ENCODE measurements around the gene STXBP1. TPM values are rescaled to one million over a fixed set of nuclear protein-coding genes. Genes with fewer than 3 reads are reported as not detected.

Gene STXBP1
- total RNA-seq, 1 donor from 2014 or later: 44.5 TPM

DNA sequence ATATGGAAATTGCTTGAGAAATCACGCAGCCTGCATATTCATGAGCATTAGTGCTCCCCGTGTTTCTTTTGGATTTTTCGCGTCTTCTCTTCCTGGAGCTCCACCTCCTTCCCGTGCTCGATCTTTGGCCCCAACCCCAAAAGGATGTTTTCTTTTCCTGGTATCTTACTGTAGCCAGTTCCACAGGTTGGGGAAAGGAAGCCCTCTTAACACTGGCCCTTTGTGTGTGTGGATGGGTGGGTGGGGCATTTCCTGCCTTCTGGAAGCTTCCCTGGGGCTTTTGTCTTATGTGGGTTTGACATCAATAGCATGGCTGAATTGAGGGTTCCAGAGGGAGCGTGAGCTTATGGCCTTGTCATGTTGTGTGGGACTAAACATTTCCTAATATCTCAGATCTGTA is 21.9 kb downstream of the STXBP1 start:
- no peak overlapping the region for H3K4me3 Mint-ChIP-seq (ENCODE audit: low read depth)

GRCh38 chr9:127634698-127635097 is 22.6 kb downstream of the STXBP1 start:
- Mint-ChIP-seq H3K27ac (no peak overlapping the region), H3K4me1 (ENCODE audit: low read depth) (peaks cover 7% of the 10 kb centered on the region)
- DNase-seq (ENCODE audit: low spot score): no peak

More for the DNA sequence above, 21.9 kb downstream of the STXBP1 start:
- peaks cover 11% of the 10 kb centered on the region for H3K4me1 Mint-ChIP-seq (ENCODE audit: low read depth)
- no peaks in the 10 kb centered on the region for H3K27me3 Mint-ChIP-seq (ENCODE audit: low read depth)
- no peaks in the 10 kb centered on the region for H3K36me3 Mint-ChIP-seq (ENCODE audit: low read depth)
- no peak overlapping the region for H3K27ac Mint-ChIP-seq
- intact Hi-C loops (cut with micrococcal nuclease): no loop called here
- no peak for DNase-seq (ENCODE audit: low spot score)
- H3K9me3 Mint-ChIP-seq: no peaks in the 10 kb centered on the region

DNA sequence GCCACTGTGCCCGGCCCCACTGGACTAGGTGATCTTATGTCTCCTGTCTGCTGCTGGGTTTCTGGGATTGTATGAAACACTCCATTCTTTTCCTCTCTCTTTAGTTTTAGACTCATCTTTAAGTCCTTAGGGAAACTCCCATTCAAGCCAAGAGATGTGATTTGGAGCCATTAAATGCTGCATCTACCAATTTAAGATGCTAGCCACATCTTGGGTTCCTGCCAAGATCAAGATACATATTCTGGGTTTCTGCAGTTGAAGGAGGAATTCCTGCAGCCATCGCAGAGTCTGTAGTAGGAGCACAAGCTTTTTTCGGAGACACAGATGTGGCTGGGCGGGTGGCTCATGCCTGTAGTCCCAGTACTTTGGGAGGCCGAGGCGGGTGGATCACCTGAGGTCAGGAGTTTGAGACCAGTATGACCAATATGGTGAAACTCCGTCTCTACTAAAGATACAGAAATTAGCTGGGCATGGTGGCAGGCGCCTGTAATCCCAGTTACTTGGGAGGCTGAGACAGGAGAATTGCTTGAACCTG is 23.2 kb downstream of the STXBP1 start:
- DNase-seq (ENCODE audit: low spot score): no peak
- Mint-ChIP-seq H3K4me1 (ENCODE audit: low read depth) (peaks cover 7% of the 10 kb centered on the region), H3K4me3 (ENCODE audit: low read depth) (no peak overlapping the region), H3K36me3 (ENCODE audit: low read depth) (no peaks in the 10 kb centered on the region), H3K9me3 (no peaks in the 10 kb centered on the region), H3K27me3 (ENCODE audit: low read depth) (no peaks in the 10 kb centered on the region), H3K27ac (no peak overlapping the region)
- intact Hi-C loops (cut with micrococcal nuclease): no loop called here

More at GRCh38 chr9:127634698-127635097, 22.6 kb downstream of the STXBP1 start:
- H3K27me3 Mint-ChIP-seq (ENCODE audit: low read depth): no peaks in the 10 kb centered on the region
- H3K9me3 Mint-ChIP-seq: no peaks in the 10 kb centered on the region
- H3K4me3 Mint-ChIP-seq (ENCODE audit: low read depth): no peak overlapping the region
- intact Hi-C loops (cut with micrococcal nuclease): no loop called here
- no peaks in the 10 kb centered on the region for H3K36me3 Mint-ChIP-seq (ENCODE audit: low read depth)

DNA sequence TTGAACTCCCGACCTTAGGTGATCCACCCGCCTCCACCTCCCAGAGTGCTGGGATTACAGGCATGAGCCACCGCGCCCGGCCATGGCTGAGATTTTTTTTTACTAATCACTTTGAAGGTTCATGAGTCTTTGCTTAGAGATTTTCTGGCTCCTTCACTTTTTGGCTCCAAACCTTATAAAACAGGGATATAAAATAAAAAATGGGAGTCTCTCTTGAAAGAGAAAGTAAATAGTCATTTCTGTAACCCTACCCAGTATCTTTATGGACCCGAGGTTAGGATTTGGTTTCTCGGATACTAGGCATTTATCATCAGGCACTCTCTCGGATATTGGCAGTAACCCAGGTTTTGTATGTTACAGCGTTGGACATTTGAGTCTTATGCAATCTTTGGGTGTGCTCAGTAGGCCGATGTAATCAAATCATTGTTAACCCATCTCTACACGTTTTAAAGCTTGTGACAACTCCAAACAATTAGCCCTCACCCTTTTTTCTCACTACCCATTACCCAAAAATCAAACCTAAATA is 25.3 kb downstream of the STXBP1 start:
- H3K4me3 Mint-ChIP-seq (ENCODE audit: low read depth): no peak overlapping the region
- H3K9me3 Mint-ChIP-seq: no peaks in the 10 kb centered on the region
- no peak overlapping the region for H3K27ac Mint-ChIP-seq
- intact Hi-C loops (cut with micrococcal nuclease): no loop called here
- peaks cover 7% of the 10 kb centered on the region for H3K4me1 Mint-ChIP-seq (ENCODE audit: low read depth)
- peaks cover 2% of the 10 kb centered on the region for H3K27me3 Mint-ChIP-seq (ENCODE audit: low read depth)
- DNase-seq (ENCODE audit: low spot score): no peak
- H3K36me3 Mint-ChIP-seq (ENCODE audit: low read depth): no peaks in the 10 kb centered on the region

GRCh38 chr9:127640908-127641545 is 28.9 kb downstream of the STXBP1 start:
- Mint-ChIP-seq H3K4me3 (ENCODE audit: low read depth) (no peak overlapping the region), H3K9me3 (no peaks in the 10 kb centered on the region), H3K36me3 (ENCODE audit: low read depth) (no peaks in the 10 kb centered on the region), H3K4me1 (ENCODE audit: low read depth) (no peaks in the 10 kb centered on the region), H3K27me3 (ENCODE audit: low read depth) (peaks cover 2% of the 10 kb centered on the region), H3K27ac (no peak overlapping the region)
- no peak for DNase-seq (ENCODE audit: low spot score)
- intact Hi-C loops (cut with micrococcal nuclease): no loop called here

GRCh38 chr9:127642082-127642740 is 30.1 kb downstream of the STXBP1 start:
- H3K36me3 Mint-ChIP-seq (ENCODE audit: low read depth): no peaks in the 10 kb centered on the region
- intact Hi-C loops (cut with micrococcal nuclease): no loop called here
- no peak overlapping the region for H3K4me3 Mint-ChIP-seq (ENCODE audit: low read depth)
- H3K27me3 Mint-ChIP-seq (ENCODE audit: low read depth): peaks cover 2% of the 10 kb centered on the region
- H3K27ac Mint-ChIP-seq: no peak overlapping the region
- DNase-seq (ENCODE audit: low spot score): no peak
- H3K9me3 Mint-ChIP-seq: no peaks in the 10 kb centered on the region
- no peaks in the 10 kb centered on the region for H3K4me1 Mint-ChIP-seq (ENCODE audit: low read depth)

DNA sequence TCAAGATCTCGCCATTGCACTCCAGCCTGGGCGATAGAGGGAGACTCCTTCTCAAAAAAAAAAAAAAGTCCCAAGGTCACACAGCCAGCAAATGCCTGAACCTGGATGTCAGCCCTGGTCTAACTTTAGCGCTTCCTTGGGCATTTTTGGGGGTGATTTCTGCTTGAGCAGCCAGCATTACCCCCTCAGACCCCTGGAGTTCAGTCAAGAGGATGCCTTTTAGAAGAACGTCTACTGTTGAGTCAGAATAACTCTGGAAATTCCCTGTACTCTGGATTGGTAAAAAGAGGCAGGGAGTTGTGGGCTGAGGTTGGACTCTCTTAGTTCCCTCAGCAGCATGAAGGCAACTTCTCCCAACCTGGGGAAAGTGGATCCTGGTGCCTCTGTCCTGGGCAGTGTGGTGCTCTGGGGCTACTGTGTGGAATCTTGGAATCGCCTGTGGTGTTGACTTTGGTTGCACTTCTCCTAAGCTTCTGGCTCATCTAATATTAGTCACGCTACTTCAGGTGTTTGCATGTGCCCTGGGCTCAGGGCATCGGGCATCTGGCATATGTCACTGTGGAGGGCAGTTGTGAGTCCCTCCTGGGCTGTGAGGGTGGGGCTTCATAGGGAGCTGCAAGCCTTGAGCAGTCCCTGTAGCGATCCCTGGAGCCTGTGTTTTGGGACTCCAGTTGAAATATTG is 32.2 kb downstream of the STXBP1 start:
- no peaks in the 10 kb centered on the region for H3K36me3 Mint-ChIP-seq (ENCODE audit: low read depth)
- no peaks in the 10 kb centered on the region for H3K4me1 Mint-ChIP-seq (ENCODE audit: low read depth)
- intact Hi-C loops (cut with micrococcal nuclease): no loop called here
- no peak overlapping the region for H3K4me3 Mint-ChIP-seq (ENCODE audit: low read depth)
- peaks cover 2% of the 10 kb centered on the region for H3K27me3 Mint-ChIP-seq (ENCODE audit: low read depth)
- no peak overlapping the region for H3K27ac Mint-ChIP-seq
- DNase-seq (ENCODE audit: low spot score): no peak
- H3K9me3 Mint-ChIP-seq: no peaks in the 10 kb centered on the region

- H3K4me3 Mint-ChIP-seq (ENCODE audit: low read depth): no peak overlapping the region
- intact Hi-C loops (cut with micrococcal nuclease): no loop called here
- peaks cover 2% of the 10 kb centered on the region for H3K27me3 Mint-ChIP-seq (ENCODE audit: low read depth)
- DNase-seq (ENCODE audit: low spot score): no peak
- no peaks in the 10 kb centered on the region for H3K4me1 Mint-ChIP-seq (ENCODE audit: low read depth)
- no peaks in the 10 kb centered on the region for H3K36me3 Mint-ChIP-seq (ENCODE audit: low read depth)
- no peak overlapping the region for H3K27ac Mint-ChIP-seq
- no peaks in the 10 kb centered on the region for H3K9me3 Mint-ChIP-seq
Observed at GRCh38 chr9:127644943-127645342, 32.9 kb downstream of the STXBP1 start.

GRCh38 chr9:127647451-127647850 is 35.4 kb downstream of the STXBP1 start:
- Mint-ChIP-seq H3K36me3 (ENCODE audit: low read depth) (no peaks in the 10 kb centered on the region), H3K9me3 (no peaks in the 10 kb centered on the region), H3K4me3 (ENCODE audit: low read depth) (no peak overlapping the region), H3K4me1 (ENCODE audit: low read depth) (no peaks in the 10 kb centered on the region), H3K27ac (no peak overlapping the region), H3K27me3 (ENCODE audit: low read depth) (no peaks in the 10 kb centered on the region)
- intact Hi-C loops (cut with micrococcal nuclease): no loop called here
- no peak for DNase-seq (ENCODE audit: low spot score)

DNA sequence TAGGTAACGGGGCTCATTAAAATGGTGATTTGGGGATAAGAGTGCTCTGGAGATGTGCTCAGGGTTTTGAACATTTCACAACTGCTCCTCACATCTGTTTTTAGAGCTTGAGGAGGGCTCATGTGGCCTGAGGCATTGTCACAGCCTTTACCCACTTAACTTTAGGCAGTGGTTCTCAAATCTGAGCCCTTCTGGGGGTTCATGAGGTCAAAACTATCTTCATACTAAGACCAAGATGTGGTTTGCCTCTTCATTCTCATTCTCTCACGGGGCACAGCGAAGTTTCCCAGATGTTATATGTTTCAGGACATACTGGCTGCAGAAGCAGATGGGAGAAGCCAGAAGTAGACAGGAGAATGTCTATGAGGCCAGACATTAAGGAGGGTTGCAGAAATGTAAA is 38.4 kb downstream of the STXBP1 start:
- no peak for DNase-seq (ENCODE audit: low spot score)
- Mint-ChIP-seq H3K27ac (no peak overlapping the region), H3K27me3 (ENCODE audit: low read depth) (no peaks in the 10 kb centered on the region), H3K4me1 (ENCODE audit: low read depth) (no peaks in the 10 kb centered on the region), H3K9me3 (no peaks in the 10 kb centered on the region), H3K36me3 (ENCODE audit: low read depth) (no peaks in the 10 kb centered on the region), H3K4me3 (ENCODE audit: low read depth) (no peak overlapping the region)
- intact Hi-C loops (cut with micrococcal nuclease): no loop called here

- H3K4me3 Mint-ChIP-seq (ENCODE audit: low read depth): no peak overlapping the region
- no peaks in the 10 kb centered on the region for H3K27me3 Mint-ChIP-seq (ENCODE audit: low read depth)
- H3K9me3 Mint-ChIP-seq: no peaks in the 10 kb centered on the region
- no peak for DNase-seq (ENCODE audit: low spot score)
- intact Hi-C loops (cut with micrococcal nuclease): no loop called here
- H3K36me3 Mint-ChIP-seq (ENCODE audit: low read depth): no peaks in the 10 kb centered on the region
- H3K4me1 Mint-ChIP-seq (ENCODE audit: low read depth): no peaks in the 10 kb centered on the region
- H3K27ac Mint-ChIP-seq: no peak overlapping the region
Observed at GRCh38 chr9:127651697-127652610, 39.9 kb downstream of the STXBP1 start.

GRCh38 chr9:127652733-127653132 is 40.7 kb downstream of the STXBP1 start:
- no peak overlapping the region for H3K4me3 Mint-ChIP-seq (ENCODE audit: low read depth)
- intact Hi-C loops (cut with micrococcal nuclease): no loop called here
- no peaks in the 10 kb centered on the region for H3K36me3 Mint-ChIP-seq (ENCODE audit: low read depth)
- no peaks in the 10 kb centered on the region for H3K9me3 Mint-ChIP-seq
- no peak overlapping the region for H3K27ac Mint-ChIP-seq
- no peaks in the 10 kb centered on the region for H3K27me3 Mint-ChIP-seq (ENCODE audit: low read depth)
- no peak for DNase-seq (ENCODE audit: low spot score)
- H3K4me1 Mint-ChIP-seq (ENCODE audit: low read depth): no peaks in the 10 kb centered on the region
